Vagina (tissue), 2 donors: ENCODE measurements around the gene NRDE2.
"Not testable (repeated sequence)": the region's sequence is repeated elsewhere in the genome, so short reads cannot be mapped to it uniquely, and the experiment has no call there.

Source experiments
- POLR2A ChIP-seq, 2 donors: fragments of 450-650 bp; IDR thresholded peaks; one replicate each; pipeline ENCODE4 v1.6.1; 2017; ENCODE audit warnings: antibody characterized with exemption in 2 of 2, mild to moderate bottlenecking in 2 of 2, moderate library complexity in 2 of 2
- POLR2AphosphoS5 ChIP-seq, 2 donors: sonication (generic); formaldehyde crosslinking; IDR thresholded peaks; one replicate each; pipeline ENCODE4 v1.9.0; 2017; ENCODE audit warnings: antibody characterized with exemption in 2 of 2, mild to moderate bottlenecking in 2 of 2, low read depth in 1 of 2; ENCODE audit not compliant: insufficient read depth in 1 of 2
- TF ChIP-seq, protein P1 (sequence below), 3 experiments: fragments of 450-650 bp in 2 of 3; fragments of 200-600 bp in 1 of 3; sonication (generic) in 1 of 3; IDR thresholded peaks; one replicate each; pipeline ENCODE4 v1.5.1; 2017 to 2019; ENCODE audit warnings: antibody characterized with exemption in 3 of 3, mild to moderate bottlenecking in 2 of 3, moderate library complexity in 2 of 3

DNA sequence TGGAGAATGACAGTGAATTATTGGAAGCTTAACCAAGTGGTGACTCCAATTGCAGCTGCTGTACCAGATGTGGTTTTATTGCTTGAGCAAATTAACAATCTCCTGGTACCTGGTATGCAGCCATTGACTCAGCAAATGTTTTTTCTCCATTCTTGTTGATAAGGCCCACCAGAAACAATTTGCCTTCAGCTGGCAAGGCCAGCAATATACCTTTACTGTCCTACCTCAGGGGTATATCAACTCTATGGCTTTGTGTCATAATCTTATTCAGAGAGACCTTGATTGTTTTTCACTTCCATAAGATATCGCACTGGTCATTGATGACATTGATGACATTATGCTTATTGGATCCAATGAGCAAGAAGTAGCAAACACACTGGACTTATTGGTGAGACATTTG is 101.8 kb downstream of the NRDE2 start:
- TF ChIP-seq, protein P1, sequence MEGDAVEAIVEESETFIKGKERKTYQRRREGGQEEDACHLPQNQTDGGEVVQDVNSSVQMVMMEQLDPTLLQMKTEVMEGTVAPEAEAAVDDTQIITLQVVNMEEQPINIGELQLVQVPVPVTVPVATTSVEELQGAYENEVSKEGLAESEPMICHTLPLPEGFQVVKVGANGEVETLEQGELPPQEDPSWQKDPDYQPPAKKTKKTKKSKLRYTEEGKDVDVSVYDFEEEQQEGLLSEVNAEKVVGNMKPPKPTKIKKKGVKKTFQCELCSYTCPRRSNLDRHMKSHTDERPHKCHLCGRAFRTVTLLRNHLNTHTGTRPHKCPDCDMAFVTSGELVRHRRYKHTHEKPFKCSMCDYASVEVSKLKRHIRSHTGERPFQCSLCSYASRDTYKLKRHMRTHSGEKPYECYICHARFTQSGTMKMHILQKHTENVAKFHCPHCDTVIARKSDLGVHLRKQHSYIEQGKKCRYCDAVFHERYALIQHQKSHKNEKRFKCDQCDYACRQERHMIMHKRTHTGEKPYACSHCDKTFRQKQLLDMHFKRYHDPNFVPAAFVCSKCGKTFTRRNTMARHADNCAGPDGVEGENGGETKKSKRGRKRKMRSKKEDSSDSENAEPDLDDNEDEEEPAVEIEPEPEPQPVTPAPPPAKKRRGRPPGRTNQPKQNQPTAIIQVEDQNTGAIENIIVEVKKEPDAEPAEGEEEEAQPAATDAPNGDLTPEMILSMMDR (IDR thresholded peaks at IDR 0.05), result not testable (repeated sequence)
- TF ChIP-seq POLR2A (IDR thresholded peaks at IDR 0.05); POLR2AphosphoS5 (IDR thresholded peaks at IDR 0.05; ENCODE audit: insufficient read depth in 1 of 2, low read depth in 1 of 2): not testable (repeated sequence)
